NCI-H226 (cell line): ENCODE data around the gene SMYD3.

ENCODE experiments used
- DNase-seq: peaks from one replicate; pipeline ENCODE4 v3.0.0-alpha.2; 2015

The SMYD3 gene

DNA sequence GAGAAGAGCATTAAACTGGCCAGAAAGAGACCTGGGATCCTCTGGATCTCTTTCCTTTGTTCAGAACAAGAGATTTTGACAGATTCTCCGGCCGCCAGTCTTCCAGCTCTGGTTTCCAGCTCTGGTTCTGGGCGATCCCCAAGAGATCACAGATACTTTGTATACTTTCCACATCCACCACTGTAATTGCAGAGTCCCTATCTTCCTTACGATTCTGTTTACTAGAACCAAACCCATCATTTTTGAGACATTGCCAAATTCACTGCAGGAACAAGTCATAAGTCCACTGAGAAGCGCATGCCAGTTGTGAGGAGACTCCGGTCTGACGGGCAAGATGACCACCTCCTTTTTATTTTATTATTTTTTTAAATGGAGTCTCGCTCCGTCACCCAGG lies 505.2 kb downstream of the SMYD3 start:
- DNase-seq = no peak

DNA sequence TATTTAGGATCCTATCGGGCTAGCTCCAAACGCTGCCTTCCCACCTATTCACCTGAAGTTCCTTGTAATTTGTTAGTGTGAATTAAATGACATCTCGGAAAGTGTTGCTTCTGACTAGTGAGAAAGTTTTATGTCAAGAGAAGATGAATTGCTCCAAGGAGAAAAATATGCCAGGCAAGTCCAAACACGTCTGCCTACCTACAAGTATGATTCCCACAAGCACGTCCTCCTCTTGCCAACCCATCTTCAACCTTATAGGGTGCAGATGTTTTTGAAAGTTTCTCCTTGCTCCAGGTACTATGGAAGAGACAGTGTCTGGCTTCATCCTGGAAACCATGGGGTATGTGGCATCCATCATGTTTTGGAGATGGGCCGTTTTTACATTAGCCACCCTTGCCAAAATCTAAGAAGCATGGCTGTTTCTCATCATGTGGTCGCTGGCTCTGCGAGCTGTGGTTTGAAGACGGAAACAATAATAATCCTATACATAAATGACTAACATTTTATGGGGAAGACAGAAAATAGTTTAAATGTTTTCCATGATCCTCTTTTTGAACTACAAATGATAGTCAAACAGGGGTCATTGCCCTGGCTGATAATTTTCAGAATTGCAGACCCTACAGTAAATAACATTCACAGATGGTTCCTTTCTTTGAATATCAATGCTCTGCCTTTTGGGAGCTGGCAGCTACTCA lies 505.8 kb downstream of the SMYD3 start:
- no peak for DNase-seq

DNA sequence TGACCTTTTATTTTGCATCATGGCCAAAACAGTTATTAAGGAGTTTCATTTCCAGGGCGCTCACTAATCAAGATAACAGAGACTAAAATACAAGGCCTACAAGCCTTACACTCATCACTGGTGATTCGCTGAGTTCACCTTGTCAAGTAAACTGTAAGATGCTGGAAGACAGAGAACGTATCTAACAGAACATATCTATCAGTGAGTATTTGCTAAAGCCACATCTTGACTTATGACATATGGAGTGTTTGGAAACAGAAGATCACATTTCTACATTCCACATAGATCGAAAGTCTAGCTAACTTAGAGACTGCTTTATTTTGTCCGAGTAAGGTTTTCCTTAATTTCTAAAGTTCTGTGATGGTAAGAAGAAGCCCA lies 506.5 kb downstream of the SMYD3 start:
- no peak for DNase-seq

DNA sequence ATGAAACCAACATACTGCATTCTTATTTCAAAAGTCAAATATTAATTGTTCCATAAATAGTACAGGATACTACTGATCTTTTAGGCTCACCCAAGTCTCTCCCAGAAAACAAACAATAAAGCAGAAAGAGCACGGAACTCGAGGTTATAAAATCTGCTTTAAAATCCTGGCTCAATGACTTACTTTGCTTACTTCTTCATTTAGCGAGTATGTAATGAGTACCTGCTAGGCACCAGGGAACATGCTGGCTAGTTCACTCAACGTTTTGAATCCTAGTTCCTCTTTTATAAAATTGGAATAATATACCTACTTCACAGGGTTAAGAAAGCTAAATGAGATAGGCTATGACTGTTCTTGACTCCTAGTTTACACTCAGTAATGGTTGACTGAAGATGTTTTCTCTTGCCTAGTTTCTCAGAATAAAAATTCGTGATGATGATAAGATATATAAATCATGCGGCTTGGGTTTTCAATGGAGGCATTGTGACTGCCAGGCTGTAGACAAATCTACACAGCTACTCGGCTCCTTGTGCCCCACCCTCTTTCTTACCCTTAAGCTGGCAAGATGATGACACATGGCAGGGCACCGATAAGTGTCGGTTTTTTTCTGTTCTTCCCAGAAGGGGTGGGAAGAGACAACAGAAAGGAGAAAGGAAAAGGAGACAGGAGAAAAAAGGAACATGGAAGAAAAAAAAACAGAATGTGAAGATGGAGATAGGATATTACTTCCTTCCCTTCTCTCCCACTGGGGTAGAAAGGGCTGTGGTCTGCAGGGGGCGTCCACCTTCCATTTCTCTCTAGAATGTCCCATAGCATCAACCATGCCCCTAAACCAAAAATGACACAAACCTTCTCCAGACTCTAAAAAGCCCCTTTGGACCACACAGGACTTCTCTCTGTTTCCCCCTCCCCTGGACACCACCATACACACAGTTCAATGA lies 507.1 kb downstream of the SMYD3 start:
- DNase-seq = no peak

DNA sequence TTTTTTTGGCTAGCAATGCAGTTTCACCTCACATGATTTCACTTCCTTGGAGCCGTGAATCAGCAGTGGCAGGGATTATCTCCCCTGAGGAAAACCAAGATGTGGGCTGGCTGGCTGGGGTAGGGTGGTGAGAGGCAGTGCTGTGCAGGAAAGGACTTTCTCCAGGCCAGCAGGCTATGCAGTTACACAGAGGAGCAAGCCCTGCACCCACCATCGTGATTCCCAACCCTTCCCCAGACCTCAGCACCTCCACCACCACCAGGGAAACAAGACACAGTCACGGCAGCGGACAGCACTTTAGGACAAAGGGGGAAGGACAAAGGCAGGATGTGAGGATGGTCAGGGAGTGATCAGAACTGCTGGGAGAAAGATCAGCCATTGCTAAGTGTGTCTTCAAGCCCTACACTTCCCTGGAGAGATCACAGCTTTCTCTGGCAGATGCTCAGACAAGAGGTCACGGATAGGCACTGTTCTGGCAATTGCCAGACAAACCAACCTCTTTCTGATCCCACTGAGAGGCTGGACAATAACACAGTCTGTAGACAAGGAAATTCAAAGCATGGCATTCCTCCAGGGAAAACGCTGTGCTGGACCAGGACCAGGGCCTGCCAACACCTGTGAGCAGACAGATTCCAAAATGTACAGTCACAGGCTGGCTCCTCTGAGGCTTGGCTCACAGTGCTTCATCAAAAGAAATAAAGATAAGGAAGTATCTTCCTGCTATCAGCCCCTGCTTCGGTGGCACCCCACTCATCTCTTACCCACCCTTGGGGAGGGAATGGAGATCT lies 509.4 kb downstream of the SMYD3 start:
- peak; percentile 91 for DNase-seq

DNA sequence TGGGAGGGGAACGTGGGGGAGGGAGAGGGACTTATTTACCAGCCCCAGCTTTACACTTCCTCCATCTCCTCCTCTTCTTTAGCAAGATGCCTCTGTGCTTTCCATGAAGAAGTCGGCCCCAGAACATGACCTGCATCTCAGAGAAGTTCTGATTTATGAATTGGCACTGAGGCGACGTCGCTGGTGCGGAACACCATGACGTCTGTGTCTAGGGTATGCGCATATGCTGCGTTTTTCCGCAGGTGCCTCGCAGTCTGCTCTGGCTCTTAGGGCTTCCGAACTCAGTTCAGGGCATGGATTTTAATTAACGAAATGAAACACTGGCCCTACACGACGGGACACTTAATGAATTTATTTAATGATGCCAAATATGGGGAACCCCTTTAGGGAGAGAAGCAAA lies 510.3 kb downstream of the SMYD3 start:
- no peak for DNase-seq

DNA sequence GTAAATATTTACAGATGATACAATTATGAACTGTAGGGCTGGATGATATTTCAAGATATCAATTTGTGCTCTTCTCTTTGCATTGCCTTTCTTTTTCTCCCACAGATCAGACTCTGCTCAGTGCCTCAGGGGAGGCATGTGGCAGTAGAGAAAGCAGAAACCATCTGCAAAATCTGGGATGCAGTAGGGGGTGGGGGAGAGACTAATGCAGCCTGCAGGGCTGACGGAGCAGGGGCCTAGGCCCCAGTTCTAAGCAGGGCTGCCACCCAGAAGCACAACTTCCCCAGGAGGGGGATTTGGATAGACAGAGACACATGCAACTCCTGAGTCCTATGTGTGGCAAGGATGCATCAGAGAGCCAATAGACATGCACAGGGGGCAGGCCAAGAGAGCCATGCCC lies 511.6 kb downstream of the SMYD3 start:
- DNase-seq = no peak

DNA sequence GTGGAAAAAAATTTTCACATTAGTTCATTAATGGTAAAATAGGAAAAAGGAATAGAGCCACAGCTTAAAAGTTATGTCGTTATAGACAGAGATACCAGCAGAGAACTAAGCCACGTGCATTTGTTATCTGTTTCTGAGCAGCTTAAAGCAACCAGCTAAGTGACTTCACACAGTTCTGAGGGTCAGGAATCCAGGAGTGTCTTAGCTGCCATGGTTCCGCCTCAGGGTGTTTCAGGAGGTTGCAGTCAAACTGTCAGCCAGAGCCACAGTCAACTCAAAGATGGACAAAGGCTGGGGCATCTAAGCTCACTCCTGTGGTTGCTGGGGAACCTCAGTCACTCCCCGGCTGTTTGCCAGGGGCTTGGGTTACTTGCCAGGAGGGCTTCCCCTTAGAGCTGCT lies 515.8 kb downstream of the SMYD3 start:
- no peak for DNase-seq

DNA sequence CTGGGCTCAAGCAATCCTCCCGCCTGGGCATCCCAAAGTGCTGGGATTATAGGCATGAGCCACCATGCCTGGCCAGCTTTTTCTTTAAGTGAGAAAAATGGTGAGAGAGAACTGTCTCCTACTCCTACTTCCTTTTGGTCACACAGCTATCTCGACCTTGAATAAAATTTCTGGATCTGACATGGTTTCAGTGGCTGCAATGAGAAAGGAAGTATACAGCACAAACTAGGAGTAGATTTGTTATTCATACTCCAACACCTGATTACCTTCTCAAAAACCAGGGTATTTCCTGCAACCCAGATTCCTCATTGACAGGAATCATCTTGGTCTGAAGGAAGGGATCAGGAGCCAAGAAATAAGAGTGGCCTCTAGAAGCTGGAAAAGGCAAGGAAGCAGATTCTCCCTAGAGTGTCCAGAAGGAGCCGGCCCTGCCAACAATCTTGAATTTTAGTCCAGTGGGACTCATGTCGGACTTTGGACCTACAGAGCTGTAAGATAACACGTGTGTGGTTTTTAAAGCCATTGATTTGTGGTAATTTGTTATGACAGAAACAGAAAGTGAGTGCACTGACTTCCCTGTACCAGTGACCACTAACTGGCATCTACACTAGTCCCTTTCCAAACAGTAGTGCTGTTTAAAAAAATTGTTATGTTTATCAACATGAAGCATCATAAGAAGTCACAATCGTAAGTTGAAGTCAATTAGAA lies 516.6 kb downstream of the SMYD3 start:
- DNase-seq = no peak

DNA sequence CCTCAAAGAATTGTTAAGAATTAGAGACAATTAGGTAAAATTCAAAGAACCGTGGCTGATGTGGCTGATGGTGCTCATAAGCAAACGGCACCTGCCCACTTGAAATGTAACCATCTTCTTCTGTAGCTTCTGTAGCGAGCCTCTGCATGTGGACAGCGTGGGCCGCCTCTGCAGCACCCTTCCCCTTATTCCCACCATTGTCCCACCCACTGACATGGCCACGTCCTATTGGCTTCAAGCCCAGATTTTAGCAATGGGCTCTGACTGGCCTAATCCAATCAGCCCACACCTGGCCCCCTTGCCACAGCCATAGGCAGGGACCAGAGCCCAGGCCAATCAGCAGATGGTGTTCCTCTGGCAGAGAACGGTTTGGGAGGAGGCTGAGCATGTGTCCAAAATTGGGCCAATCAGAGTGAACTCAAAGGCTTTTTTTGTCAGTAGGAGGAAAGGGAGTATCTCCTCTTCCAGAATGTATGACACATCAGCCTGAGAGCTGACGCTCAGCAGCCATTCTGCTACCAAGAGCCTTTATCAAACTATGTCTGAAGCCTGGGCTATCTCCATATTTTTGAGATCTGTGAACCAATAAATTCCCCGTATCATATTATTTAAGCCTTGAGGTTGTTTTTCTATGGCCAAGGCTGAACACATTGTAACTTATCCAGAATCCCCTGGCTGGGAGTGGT lies 518.5 kb downstream of the SMYD3 start:
- DNase-seq = peak; percentile 70

DNA sequence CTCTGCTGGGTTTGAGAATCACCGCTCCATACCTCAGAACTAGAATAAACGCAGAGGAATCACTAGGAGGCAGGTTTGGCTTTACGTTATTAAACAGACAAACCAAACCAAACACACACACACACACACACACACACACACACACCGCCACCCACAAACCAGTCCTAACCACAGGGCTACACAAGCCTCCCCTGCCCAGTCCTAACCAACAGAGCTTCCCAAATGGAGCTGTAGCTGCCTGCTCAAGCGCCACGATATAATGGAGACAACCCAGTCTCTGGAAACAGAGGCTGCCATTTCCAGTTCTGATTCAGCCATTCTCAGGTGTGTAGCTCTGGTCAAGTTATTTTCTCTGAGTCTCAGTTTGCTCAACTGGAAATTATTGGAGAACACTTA lies 519.1 kb downstream of the SMYD3 start:
- no peak for DNase-seq

DNA sequence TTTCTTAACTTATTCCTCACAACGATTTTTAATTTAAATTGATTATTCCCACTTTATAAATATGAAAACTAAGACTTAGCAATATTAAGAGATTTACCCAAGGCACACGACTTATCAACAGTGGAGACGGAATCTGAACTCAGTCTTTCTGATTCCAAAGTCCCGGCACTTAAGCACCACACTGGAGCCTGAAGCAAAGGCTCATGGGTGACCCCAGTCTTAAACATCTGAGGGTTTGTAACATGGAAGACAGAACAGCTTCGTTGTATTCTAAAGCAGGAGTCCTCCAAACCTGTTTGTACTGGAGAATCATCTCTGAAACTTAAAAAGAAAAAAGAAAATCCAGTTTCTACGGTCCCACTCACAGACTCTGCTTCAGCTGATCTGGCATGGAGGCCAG lies 519.5 kb downstream of the SMYD3 start:
- DNase-seq = no peak

DNA sequence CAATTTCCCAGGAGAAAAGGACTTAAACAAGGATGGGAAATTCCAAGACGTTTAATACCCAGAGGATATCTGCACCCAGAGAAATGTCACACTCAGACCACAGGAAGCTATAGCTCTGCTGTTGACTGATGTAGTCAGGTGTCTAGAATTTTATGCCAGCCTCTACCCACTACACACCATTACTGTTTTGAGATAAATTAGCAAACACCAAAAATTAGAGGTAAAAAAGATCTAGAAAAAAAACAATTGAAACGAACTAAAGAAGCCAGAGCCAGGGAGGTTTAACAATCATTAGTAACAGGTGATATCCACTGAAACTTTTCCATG lies 519.9 kb downstream of the SMYD3 start:
- DNase-seq = peak; percentile 31

DNA sequence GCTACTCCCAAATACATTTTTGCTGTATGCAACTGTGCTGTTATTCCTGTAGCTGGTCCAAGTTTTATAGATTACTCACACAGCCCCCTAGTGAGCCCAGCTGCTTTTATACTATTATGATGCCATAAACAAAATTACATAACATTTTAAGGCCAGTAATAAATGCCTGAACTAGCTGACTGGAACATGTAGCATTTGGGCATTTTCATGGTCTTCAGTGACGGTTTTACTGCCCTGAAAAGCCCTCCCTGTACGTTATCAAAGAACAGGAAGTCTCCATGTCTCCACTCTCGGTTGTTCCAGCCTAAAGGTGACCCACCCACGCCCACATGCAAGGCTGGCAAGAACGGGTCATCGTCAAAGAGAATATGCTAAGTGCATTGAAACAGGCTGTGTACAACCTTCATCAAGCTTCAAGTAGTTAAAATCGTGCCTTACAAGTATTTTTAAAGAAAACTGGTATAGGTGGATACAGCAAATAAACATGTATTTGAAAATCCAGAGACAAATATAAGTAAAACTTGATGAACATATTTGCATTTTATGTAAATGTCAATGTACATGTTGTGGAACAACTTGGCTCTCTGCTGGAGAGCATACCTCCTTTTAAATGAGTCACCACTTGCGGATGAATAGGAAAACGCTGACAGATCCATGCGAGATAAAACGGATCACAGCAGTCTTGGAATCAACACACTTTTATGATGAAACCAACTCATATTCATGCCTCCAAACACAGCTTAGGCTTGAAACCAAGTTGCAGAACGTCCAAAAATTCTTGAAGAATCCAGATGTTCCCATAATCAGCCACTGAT lies 520.5 kb downstream of the SMYD3 start:
- peak; percentile 69 for DNase-seq

DNA sequence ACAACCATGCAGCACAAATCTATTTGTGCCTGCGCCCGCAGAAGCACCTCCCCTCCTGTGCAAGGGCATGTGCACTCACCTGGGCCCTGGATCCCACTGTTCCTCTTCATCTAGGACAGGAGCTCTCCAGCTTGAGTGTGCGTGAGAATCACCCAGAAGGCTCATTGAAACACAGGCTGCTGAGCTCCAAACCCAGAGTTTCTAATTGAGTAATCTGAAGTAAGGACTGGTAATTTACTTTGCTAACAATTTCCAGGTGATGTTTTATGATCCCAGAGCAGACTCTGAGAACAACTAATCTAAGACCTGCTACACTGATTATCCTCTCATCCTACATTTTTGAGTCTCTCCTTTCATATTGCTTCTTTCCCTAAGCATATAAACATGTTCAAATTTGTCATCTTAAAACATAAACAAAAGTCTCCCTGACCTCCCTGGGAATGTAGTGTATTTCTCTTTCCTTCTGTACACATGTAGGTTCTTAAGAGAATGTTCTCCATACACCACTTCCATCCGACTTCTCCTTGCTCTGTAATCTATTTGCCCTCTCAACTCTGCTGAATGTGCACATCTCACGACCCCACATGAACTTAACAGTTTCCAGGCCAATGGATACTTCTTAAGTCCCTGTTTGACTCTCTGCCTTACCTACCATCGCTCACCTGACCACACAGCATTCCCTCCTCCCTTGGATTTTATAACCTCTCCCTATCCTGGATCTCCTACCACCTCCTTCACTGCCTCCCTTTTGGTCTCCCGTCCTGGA lies 522.5 kb downstream of the SMYD3 start:
- DNase-seq = no peak

DNA sequence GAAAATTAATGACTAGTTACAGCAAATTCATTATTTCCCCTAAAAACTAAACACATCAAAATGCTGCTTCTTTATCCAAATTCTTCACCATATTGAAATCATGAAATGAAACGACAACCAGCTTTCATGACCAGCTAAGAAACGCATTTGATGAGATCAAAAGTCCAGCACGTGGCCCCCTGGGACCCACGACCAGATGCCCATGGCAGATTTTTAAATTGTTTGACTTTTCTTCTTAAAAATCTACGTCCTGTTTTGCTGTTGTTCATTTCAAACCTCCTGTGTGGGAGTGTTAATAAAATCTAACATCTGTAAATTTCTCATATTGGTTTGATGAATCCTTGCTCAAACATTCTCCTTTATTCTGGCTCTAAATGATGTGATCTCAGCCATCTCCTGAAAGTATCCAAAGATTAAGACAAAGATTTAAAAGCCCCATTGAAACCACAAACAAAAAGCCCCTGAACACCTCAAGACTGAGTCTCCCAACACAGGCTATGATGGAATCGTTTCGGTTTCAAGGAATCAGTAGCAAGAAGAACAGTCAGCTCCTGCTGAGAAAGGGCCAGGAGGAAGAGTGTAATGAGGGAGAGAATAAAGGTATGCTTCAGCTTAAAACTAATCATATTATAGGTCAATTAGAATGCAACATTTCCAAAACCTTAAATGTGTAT lies 523.6 kb downstream of the SMYD3 start:
- no peak for DNase-seq

DNA sequence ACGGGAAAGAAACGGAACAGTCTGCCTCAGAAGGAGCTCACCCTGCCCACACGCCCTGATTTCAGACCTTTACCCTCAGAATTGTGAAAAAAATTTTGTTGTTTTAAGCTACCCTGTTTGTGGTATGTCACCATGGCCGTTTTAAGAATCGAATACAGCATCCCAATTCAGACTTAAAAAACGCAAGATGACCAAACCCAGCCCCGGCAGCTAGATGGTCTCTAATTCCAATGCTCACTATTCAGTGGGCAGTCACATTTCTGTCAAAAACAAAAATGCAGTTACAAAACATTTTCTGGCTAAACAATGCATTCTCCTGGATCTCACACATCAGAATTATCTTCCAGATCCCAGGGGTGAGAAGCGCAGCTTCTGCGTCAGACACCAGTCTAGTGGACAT lies 527.5 kb downstream of the SMYD3 start:
- DNase-seq = no peak

DNA sequence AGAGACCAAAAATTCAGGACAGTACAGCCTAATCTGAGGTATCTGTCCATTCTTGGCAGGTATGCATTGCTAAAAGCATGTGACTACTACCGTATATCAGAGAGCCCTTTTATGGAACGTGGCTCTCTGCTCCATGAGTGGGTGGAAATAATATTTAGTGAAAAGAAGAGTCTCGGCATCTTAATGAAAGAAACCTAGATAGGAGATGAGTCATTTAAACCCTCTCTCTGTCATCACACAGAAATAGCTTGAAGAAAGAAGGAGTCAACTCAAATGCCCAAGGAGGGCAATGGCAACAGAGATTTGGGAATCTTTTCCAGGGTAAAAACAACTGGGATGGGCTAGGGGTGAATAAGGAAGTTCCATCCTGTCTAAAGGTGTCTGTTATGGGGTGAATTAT lies 528.2 kb downstream of the SMYD3 start:
- no peak for DNase-seq

DNA sequence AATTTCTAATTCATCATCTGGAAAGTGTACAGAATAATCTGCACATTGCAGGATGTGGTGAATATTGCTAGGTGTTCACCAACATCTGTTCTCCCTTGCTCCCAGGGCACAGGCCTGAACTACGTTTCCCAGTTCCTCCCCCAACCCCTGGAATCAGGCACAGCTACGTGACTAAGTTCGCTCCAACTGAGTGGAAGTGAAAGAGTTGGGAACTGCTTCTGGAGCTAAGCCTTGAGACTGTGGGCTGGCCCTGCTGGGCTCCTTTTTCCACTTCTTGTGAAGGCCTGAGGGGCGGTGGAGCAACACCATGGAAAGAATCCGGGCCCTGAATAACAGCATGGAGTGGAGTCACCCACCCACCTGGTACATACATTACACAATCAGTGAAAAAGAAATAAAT lies 534.6 kb downstream of the SMYD3 start:
- DNase-seq = no peak

DNA sequence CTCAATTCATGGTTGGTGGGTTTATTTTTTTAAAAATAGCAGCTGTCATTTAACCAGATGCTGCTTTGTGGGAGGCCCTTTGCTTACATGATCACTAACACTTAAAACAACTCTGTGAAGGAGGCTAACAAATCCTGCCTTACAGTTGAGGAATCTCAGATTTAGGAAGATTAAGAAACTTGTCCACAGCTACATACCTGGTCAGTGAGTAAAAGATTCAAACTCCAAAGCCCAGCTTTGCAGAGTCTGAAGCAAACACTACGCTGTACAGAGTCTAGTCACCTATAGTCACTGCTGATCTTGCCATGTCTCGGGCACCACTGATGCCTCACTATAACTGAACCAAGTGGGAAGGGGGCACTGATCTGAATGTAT lies 535.4 kb downstream of the SMYD3 start:
- no peak for DNase-seq
